ENCODE results near the gene THBS4. TPM values are rescaled to one million over a fixed set of nuclear protein-coding genes. Genes with fewer than 3 reads are reported as not detected.

The THBS4 gene
- total RNA-seq, 1 donor from 2014 or later = 51.4 TPM

- Histone ChIP-seq H3K27me3 (ENCODE audit: low read depth) (no peaks in the 10 kb centered on the region), H3K36me3 (no peaks in the 10 kb centered on the region), H3K27ac (replicated peaks) (peak overlapping the region; percentile 23), H3K9me3 (replicated peaks) (no peaks in the 10 kb centered on the region), H3K4me1 (peaks cover 6% of the 10 kb centered on the region), H3K4me3 (no peak overlapping the region)
- intact Hi-C loops (cut with micrococcal nuclease) = no loop called here
- no peak for TF ChIP-seq CTCF (IDR thresholded peaks at IDR 0.05; ENCODE audit: borderline replicate concordance)
- DNase-seq = no peak
Observed at GRCh38 chr5:80125962-80126480, 90.9 kb downstream of the THBS4 start.

DNA sequence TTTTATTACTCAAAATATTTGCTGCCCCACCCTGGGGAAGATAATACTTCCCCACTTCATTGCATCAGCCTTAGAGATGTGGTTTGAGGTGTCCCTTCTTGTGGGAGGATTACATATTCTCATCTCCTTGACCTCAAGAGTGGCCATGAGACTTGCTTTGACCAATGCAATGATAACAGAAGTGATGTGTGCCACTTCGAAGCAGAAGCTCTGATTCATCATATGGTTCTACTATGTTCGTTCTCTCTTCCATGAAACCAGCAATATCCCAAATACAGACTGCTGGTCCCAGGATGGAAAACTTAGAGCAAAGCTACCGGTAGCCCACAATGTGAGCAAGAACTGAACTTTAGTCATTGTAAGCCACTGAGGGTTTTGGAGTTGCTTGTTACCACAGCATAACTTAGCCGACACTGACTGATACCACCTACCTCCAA lies 92.0 kb downstream of the THBS4 start:
- H3K9me3 ChIP-seq (replicated peaks) = no peaks in the 10 kb centered on the region
- no peak overlapping the region for H3K4me3 ChIP-seq
- H3K27me3 ChIP-seq (ENCODE audit: low read depth) = no peaks in the 10 kb centered on the region
- DNase-seq = no peak
- H3K36me3 ChIP-seq = no peaks in the 10 kb centered on the region
- TF ChIP-seq CTCF (IDR thresholded peaks at IDR 0.05; ENCODE audit: borderline replicate concordance) = no peak
- intact Hi-C loops (cut with micrococcal nuclease) = no loop called here
- peaks cover 6% of the 10 kb centered on the region for H3K4me1 ChIP-seq
- H3K27ac ChIP-seq (replicated peaks) = no peak overlapping the region

DNA sequence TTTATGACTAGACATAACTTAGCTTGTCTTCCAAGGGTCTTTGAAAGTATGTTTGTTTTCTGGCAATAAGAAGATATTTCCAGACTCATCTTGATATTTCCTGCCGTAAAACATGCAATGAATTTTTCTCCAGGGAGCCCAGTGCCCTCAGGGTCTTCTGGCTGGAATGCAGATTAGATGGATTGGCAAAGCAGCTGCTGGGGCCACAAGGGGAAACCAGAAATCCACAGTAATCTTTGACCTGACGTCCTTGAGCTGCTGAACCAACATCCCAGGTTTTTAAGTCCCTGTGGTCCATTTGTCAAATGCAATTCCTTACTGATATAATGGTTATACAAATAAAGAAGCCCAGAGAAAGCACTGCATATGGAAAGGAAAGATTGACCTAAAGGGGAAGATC lies 93.0 kb downstream of the THBS4 start:
- Histone ChIP-seq H3K9me3 (replicated peaks) (no peaks in the 10 kb centered on the region), H3K36me3 (no peaks in the 10 kb centered on the region), H3K27me3 (ENCODE audit: low read depth) (no peaks in the 10 kb centered on the region), H3K4me3 (no peak overlapping the region), H3K27ac (replicated peaks) (no peak overlapping the region), H3K4me1 (peaks cover 6% of the 10 kb centered on the region)
- intact Hi-C loops (cut with micrococcal nuclease) = no loop called here
- DNase-seq = no peak
- TF ChIP-seq CTCF (IDR thresholded peaks at IDR 0.05; ENCODE audit: borderline replicate concordance) = no peak

DNA sequence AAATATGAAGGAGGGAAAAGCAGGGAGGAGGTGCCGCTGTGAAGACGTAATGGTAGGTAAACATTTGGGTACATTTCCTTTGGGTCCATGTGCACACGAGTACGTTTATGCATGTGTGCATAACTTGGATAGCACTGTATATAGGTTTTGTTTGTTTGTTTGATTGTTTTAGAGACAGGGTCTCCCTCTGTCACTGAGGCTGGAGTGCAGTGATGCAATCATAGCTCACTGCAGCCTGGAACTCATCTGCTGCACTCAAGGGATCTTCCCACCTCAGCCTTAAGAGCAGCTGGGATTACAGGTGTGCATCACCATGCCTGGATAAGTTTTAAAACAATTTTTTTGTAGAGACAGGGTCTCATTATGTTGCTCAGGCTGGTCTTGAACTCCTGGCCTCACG lies 94.0 kb downstream of the THBS4 start:
- no peaks in the 10 kb centered on the region for H3K27me3 ChIP-seq (ENCODE audit: low read depth)
- H3K36me3 ChIP-seq = no peaks in the 10 kb centered on the region
- no peak overlapping the region for H3K27ac ChIP-seq (replicated peaks)
- peaks cover 6% of the 10 kb centered on the region for H3K4me1 ChIP-seq
- intact Hi-C loops (cut with micrococcal nuclease) = no loop called here
- no peaks in the 10 kb centered on the region for H3K9me3 ChIP-seq (replicated peaks)
- no peak for TF ChIP-seq CTCF (IDR thresholded peaks at IDR 0.05; ENCODE audit: borderline replicate concordance)
- H3K4me3 ChIP-seq = no peak overlapping the region
- no peak for DNase-seq

Other genes starting within 250 kb of the THBS4 start
- 10.4 TPM for gene MTX3, start 44.1 kb upstream of the THBS4 start, total RNA-seq
- gene SERINC5, start 220.7 kb downstream of the THBS4 start, total RNA-seq = 12.2 TPM

Measured in left ventricle myocardium inferior (tissue), 1 donor.